GM19372 (cell line): ENCODE results near the gene CCDC57.
"Not testable (repeated sequence)": the region's sequence is repeated elsewhere in the genome, so short reads cannot be mapped to it uniquely, and the experiment has no call there.

Experiments
- ATAC-seq: cut with Tn5 transposase; IDR thresholded peaks from one replicate; pipeline ENCODE4 v1.9.1; 2021; ENCODE audit warnings: mild to moderate bottlenecking, low read depth, moderate library complexity; ENCODE audit not compliant: unreplicated experiment

The CCDC57 gene

GRCh38 chr17:82158825-82159224, 53.8 kb downstream of the CCDC57 start:
- ATAC-seq: no peak

- no peak for ATAC-seq
Observed at GRCh38 chr17:82157046-82158035, 55.3 kb downstream of the CCDC57 start.

GRCh38 chr17:82156284-82156925, 56.2 kb downstream of the CCDC57 start:
- ATAC-seq: no peak

GRCh38 chr17:82155606-82156005, 57.0 kb downstream of the CCDC57 start:
- ATAC-seq: no peak

- ATAC-seq: no peak
Observed at GRCh38 chr17:82154881-82155331, 57.7 kb downstream of the CCDC57 start.

- ATAC-seq: no peak
Observed at GRCh38 chr17:82153745-82154375, 58.8 kb downstream of the CCDC57 start.

- ATAC-seq: no peak
Observed at GRCh38 chr17:82153295-82153691, 59.3 kb downstream of the CCDC57 start.

GRCh38 chr17:82152556-82153294, 59.9 kb downstream of the CCDC57 start:
- no peak for ATAC-seq

- no peak for ATAC-seq
Observed at GRCh38 chr17:82152114-82152513, 60.5 kb downstream of the CCDC57 start.

GRCh38 chr17:82151106-82151957, 61.3 kb downstream of the CCDC57 start:
- no peak for ATAC-seq

GRCh38 chr17:82149401-82150099, 63.1 kb downstream of the CCDC57 start:
- no peak for ATAC-seq

- no peak for ATAC-seq
Observed at GRCh38 chr17:82148997-82149396, 63.6 kb downstream of the CCDC57 start.

- no peak for ATAC-seq
Observed at GRCh38 chr17:82148011-82148410, 64.6 kb downstream of the CCDC57 start.

- ATAC-seq: no peak
Observed at GRCh38 chr17:82146663-82147654, 65.7 kb downstream of the CCDC57 start.

GRCh38 chr17:82145550-82146155, 67.0 kb downstream of the CCDC57 start:
- ATAC-seq: no peak

GRCh38 chr17:82143333-82143732, 69.3 kb downstream of the CCDC57 start:
- no peak for ATAC-seq

- not testable (repeated sequence) for ATAC-seq
Observed at GRCh38 chr17:82139961-82140360, 72.7 kb downstream of the CCDC57 start.
